Measurements from ENCODE around the gene GMPPA.

The GMPPA gene

GRCh38 chr2:219540784-219541504 is 42.3 kb downstream of the GMPPA start:
- no peak for DNase-seq (ENCODE audit: low spot score)

- DNase-seq (ENCODE audit: low spot score) = peak; percentile 71
These were observed 43.0 kb downstream of the GMPPA start for GRCh38 chr2:219541611-219542180.

- DNase-seq (ENCODE audit: low spot score) = no peak
These were observed 44.4 kb downstream of the GMPPA start for GRCh38 chr2:219542931-219543595.

- peak; percentile 72 for DNase-seq (ENCODE audit: low spot score)
These were observed 45.1 kb downstream of the GMPPA start, which contains the start of the genes CHPF and TMEM198 for GRCh38 chr2:219543596-219544358. Gene CHPF, minus strand, starts transcription at chr2:219543809. Its CDS starts 271 bp downstream, at chr2:219543538. Gene TMEM198, plus strand, starts transcription at chr2:219544028. Its CDS starts 700 bp downstream, at chr2:219544728.

GRCh38 chr2:219544567-219544966 is 45.9 kb downstream of the GMPPA start:
- no peak for DNase-seq (ENCODE audit: low spot score)

GRCh38 chr2:219545295-219545942 is 46.7 kb downstream of the GMPPA start:
- DNase-seq (ENCODE audit: low spot score) = no peak

- DNase-seq (ENCODE audit: low spot score) = no peak
These were observed 47.3 kb downstream of the GMPPA start for GRCh38 chr2:219545943-219546352.

GRCh38 chr2:219547621-219548020 is 48.9 kb downstream of the GMPPA start:
- DNase-seq (ENCODE audit: low spot score) = no peak

GRCh38 chr2:219548990-219549389 is 50.3 kb downstream of the GMPPA start:
- no peak for DNase-seq (ENCODE audit: low spot score)

GRCh38 chr2:219549619-219550018 is 50.9 kb downstream of the GMPPA start:
- DNase-seq (ENCODE audit: low spot score) = no peak

GRCh38 chr2:219551441-219552381 is 53.0 kb downstream of the GMPPA start:
- DNase-seq (ENCODE audit: low spot score) = no peak

GRCh38 chr2:219552382-219553167 is 53.9 kb downstream of the GMPPA start:
- DNase-seq (ENCODE audit: low spot score) = peak; percentile 72

- no peak for DNase-seq (ENCODE audit: low spot score)
These were observed 54.4 kb downstream of the GMPPA start for GRCh38 chr2:219553168-219553417.

- DNase-seq (ENCODE audit: low spot score) = no peak
These were observed 54.8 kb downstream of the GMPPA start for GRCh38 chr2:219553463-219553963.

- no peak for DNase-seq (ENCODE audit: low spot score)
These were observed 55.7 kb downstream of the GMPPA start for GRCh38 chr2:219554350-219554749.

- DNase-seq (ENCODE audit: low spot score) = no peak
These were observed 57.3 kb downstream of the GMPPA start for GRCh38 chr2:219555956-219556355.

GRCh38 chr2:219556413-219556812 is 57.7 kb downstream of the GMPPA start:
- no peak for DNase-seq (ENCODE audit: low spot score)
